Aortic smooth muscle cell (primary cell): ENCODE results near the gene PCDHA10. TPM values are rescaled to one million over a fixed set of nuclear protein-coding genes. Genes with fewer than 3 reads are reported as not detected.

Experiments used
- total RNA-seq: library from RNA; depleted of rRNA; stranded (reverse); fragments of >200 nt; gene quantifications from 2 replicates; pipeline ENCODE4 v1.2.3, GENCODE V29; 2014

The PCDHA10 gene
- total RNA-seq: under 0.01 and 0.06 TPM in 2 replicates

DNA sequence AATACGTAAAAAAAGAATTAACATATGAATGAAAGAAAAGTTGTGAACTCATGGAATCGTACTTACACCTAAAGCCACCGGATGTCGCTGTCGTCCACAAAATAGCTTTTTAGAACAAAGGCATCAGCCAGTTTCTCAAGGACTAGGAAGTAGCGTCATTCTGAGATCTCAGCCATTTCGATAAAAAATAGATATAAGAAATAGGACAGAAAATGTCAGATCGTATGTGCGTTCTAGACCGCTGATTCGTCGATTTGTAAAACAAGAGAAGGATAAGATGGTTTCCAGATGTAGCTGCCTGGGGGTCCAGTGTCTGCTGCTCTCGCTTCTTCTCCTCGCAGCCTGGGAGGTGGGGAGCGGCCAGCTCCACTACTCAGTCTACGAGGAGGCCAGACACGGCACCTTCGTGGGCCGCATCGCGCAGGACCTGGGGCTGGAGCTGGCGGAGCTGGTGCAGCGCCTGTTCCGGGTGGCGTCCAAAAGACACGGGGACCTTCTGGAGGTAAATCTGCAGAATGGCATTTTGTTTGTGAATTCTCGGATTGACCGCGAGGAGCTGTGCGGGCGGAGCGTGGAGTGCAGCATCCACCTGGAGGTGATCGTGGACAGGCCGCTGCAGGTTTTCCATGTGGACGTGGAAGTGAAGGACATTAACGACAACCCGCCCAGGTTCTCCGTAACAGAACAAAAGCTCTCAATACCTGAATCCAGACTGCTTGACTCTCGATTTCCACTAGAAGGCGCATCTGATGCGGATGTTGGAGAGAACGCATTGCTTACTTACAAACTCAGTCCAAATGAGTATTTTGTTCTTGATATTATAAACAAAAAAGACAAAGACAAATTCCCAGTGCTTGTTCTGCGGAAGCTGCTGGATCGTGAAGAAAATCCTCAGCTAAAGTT lies at the start of gene PCDHA10:
TSS of gene PCDHA10 (plus strand) at position 126 of the 903 bp plus-strand sequence. CDS start at position 278, 152 bp downstream.

DNA sequence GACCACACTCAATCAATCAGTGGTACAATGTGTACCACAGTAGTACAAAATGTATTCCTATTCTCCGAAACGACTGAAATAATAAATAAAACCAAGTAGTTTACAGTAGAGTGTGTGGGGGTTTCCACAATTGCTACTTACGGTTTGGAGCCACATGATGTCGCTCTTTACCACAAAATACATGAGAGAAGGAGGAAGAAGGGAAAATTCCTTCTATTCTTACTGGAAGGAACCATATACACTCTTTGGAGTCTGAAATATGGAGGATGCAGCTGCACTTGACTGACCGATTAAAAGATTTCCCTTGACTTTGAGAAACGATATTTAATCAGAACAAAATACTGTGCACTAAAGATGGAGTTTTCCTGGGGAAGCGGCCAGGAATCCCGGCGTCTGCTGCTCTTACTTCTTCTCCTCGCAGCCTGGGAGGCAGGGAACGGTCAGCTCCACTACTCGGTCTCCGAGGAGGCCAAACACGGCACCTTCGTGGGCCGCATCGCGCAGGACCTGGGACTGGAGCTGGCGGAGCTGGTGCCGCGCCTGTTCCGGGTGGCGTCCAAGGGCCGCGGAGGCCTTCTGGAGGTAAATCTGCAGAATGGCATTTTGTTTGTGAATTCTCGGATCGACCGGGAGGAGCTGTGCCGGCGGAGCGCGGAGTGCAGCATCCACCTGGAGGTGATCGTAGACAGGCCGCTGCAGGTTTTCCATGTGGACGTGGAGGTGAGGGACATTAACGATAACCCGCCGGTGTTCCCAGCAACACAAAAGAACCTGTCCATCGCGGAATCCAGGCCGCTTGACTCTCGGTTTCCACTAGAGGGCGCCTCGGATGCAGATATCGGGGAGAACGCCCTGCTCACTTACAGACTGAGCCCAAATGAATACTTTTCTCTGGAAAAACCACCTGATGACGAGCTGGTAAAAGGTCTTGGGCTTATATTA lies 48.6 kb upstream of the PCDHA10 start, which contains the start of gene PCDHA4:
TSS of gene PCDHA4 (plus strand) at position 235 of the 942 bp plus-strand sequence.

GRCh38 chr5:140821375-140822280 lies 34.1 kb upstream of the PCDHA10 start, which contains the start of gene PCDHA5:
Gene PCDHA5, plus strand, starts transcription at chr5:140821613.

GRCh38 chr5:140827704-140828361 lies 27.9 kb upstream of the PCDHA10 start, which contains the start of gene PCDHA6:
Gene PCDHA6, plus strand, starts transcription at chr5:140827960. Its CDS starts 132 bp downstream, at chr5:140828092.

DNA sequence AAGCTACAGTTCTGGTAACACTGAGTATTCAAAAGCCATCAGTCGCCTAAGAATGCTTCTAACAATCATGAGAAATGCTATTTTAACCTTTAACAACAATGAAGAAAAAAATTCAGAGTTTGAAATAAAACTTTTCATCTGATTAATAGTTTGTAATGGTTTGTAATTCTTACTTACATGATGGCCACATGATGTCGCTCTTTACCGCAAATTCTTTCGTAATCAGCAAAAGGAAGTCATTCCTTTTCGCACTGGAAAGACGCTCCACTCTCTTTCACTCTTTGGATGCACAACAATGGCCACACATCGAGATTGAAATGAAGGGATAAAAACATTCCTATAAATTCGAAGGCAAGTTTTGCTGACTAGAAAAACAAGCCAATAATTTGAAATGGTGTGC lies 21.7 kb upstream of the PCDHA10 start, which contains the start of gene PCDHA7:
TSS of gene PCDHA7 (plus strand) at position 277 of the 400 bp plus-strand sequence. CDS start at position 392, 115 bp downstream.

GRCh38 chr5:140840978-140841962 lies 14.4 kb upstream of the PCDHA10 start, which contains the start of gene PCDHA8:
Gene PCDHA8, plus strand, starts transcription at chr5:140841187. Its CDS starts 135 bp downstream, at chr5:140841322.

GRCh38 chr5:140848139-140849102 lies 7.3 kb upstream of the PCDHA10 start, which contains the start of gene PCDHA9:
Gene PCDHA9, plus strand, starts transcription at chr5:140848382. Its CDS starts 114 bp downstream, at chr5:140848496.

DNA sequence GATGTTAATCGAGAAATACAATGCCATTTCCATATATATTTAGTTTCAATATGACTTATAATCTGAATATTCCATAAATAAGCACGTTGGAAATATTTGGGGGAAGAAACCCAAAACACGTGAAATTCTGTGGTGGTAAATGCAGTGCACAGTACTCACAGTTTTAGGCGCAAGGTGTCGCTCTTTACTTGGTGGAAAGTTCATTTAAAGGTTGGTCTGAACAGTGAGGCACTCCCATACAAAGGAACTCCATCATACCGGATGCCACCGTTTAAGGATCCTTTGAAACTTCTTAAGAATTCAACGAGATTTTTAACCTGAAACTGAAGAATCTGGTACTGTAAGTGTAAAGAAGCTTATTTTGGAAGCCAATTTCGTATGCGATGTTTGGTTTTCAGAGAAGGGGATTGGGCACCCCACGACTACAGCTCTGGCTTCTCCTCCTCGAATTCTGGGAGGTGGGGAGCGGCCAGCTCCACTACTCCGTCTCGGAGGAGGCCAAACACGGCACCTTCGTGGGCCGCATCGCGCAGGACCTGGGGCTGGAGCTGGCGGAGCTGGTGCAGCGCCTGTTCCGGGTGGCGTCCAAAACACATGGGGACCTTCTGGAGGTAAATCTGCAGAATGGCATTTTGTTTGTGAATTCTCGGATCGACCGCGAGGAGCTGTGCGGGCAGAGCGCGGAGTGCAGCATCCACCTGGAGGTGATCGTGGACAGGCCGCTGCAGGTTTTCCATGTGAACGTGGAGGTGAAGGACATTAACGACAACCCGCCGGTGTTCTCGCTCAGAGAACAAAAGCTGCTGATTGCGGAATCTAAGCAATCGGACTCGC lies 13.2 kb downstream of the PCDHA10 start, which contains the start of gene PCDHA11:
TSS of gene PCDHA11 (plus strand) at position 237 of the 834 bp plus-strand sequence. CDS start at position 384, 147 bp downstream.

GRCh38 chr5:140875085-140876065 lies 19.7 kb downstream of the PCDHA10 start, which contains the start of gene PCDHA12:
Gene PCDHA12, plus strand, starts transcription at chr5:140875308. Its CDS starts 165 bp downstream, at chr5:140875473.

DNA sequence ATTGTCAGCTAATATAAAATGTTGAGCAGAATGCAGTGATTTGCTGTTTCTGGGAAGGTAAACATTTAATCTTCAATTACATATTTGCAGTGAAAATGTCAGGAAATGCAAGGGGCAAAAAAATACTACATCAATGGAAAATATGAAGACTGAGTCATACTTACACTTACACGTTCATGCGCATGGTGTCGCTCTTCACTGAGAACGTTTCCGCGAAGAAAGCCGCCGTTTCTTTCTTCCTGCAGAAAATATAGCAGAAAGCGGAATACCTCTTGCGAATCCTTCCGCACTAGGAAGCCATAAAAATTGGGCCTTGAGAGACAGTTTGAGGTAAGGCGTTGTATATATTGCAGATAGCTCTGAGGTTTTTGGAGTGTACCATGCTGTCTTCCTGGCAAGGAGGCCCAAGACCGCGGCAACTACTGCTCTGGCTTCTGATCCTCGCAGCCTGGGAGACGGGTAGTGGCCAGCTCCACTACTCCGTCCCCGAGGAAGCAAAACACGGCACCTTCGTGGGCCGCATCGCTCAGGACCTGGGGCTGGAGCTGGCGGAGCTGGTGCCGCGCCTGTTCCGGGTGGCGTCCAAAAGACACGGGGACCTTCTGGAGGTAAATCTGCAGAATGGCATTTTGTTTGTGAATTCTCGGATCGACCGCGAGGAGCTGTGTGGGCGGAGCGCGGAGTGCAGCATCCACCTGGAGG lies 26.3 kb downstream of the PCDHA10 start, which contains the start of gene PCDHA13:
TSS of gene PCDHA13 (plus strand) at position 236 of the 702 bp plus-strand sequence. CDS start at position 381, 145 bp downstream.

Other genes starting within 250 kb of the PCDHA10 start
- gene CD14, start 222.7 kb upstream of the PCDHA10 start, total RNA-seq: 1.6 and 2.4 TPM in 2 replicates
- 6.1 and 7.0 TPM in 2 replicates for gene TMCO6, start 216.4 kb upstream of the PCDHA10 start, total RNA-seq
- 65.8 and 88.1 TPM in 2 replicates for gene NDUFA2, start 208.3 kb upstream of the PCDHA10 start, total RNA-seq
- gene IK, start 208.1 kb upstream of the PCDHA10 start, total RNA-seq: 133 and 154 TPM in 2 replicates
- 22.3 and 30.0 TPM in 2 replicates for gene WDR55, start 191.0 kb upstream of the PCDHA10 start, total RNA-seq
- gene DND1, start 182.3 kb upstream of the PCDHA10 start, total RNA-seq: 0.13 and 0.19 TPM in 2 replicates
- gene HARS1, start 164.5 kb upstream of the PCDHA10 start, total RNA-seq: 74.6 and 92.6 TPM in 2 replicates
- 24.6 and 29.1 TPM in 2 replicates for gene HARS2, start 164.4 kb upstream of the PCDHA10 start, total RNA-seq
- 67.6 and 72.0 TPM in 2 replicates for gene ZMAT2, start 155.4 kb upstream of the PCDHA10 start, total RNA-seq
- under 0.01 and 0.06 TPM in 2 replicates for gene PCDHA1, start 69.8 kb upstream of the PCDHA10 start, total RNA-seq
- 0.06 TPM in 1 of 2 replicates, not detected in the other for gene PCDHA2, start 61.0 kb upstream of the PCDHA10 start, total RNA-seq
- 0.13 and 0.37 TPM in 2 replicates for gene PCDHA3, start 54.8 kb upstream of the PCDHA10 start, total RNA-seq
- gene PCDHA4, start 48.8 kb upstream of the PCDHA10 start, total RNA-seq: 0.26 and 0.37 TPM in 2 replicates
- gene PCDHA5, start 34.3 kb upstream of the PCDHA10 start, total RNA-seq: 0.06 TPM in 1 of 2 replicates, not detected in the other
- gene PCDHA6, start 27.9 kb upstream of the PCDHA10 start, total RNA-seq: 0.26 and 0.44 TPM in 2 replicates
- gene PCDHA7, start 21.6 kb upstream of the PCDHA10 start, total RNA-seq: 0.13 and 0.37 TPM in 2 replicates
- gene PCDHA8, start 14.7 kb upstream of the PCDHA10 start, total RNA-seq: 0.06 TPM in 1 of 2 replicates, not detected in the other
- gene PCDHA9, start 7.5 kb upstream of the PCDHA10 start, total RNA-seq: under 0.01 and 0.06 TPM in 2 replicates
- 0.06 and 0.13 TPM in 2 replicates for gene PCDHA11, start 13.1 kb downstream of the PCDHA10 start, total RNA-seq
- gene PCDHA12, start 19.4 kb downstream of the PCDHA10 start, total RNA-seq: under 0.01 and 0.06 TPM in 2 replicates
- gene PCDHA13, start 26.2 kb downstream of the PCDHA10 start, total RNA-seq: under 0.01 and 0.19 TPM in 2 replicates
- 0.06 and 0.13 TPM in 2 replicates for gene PCDHAC1, start 70.4 kb downstream of the PCDHA10 start, total RNA-seq
- 0.31 and 0.53 TPM in 2 replicates for gene PCDHAC2, start 110.6 kb downstream of the PCDHA10 start, total RNA-seq
- not detected in 2 replicates for gene PCDHB1, start 195.5 kb downstream of the PCDHA10 start, total RNA-seq
- 1.7 and 3.8 TPM in 2 replicates for gene PCDHB2, start 238.7 kb downstream of the PCDHA10 start, total RNA-seq
- 0.81 and 1.3 TPM in 2 replicates for gene PCDHB3, start 244.6 kb downstream of the PCDHA10 start, total RNA-seq